HG02938 (cell line): Measurements from ENCODE around the gene ELAVL1.
A peak's percentile ranks its signal among the peaks of the same experiment; 100 is the strongest.
"Not testable (repeated sequence)": the region's sequence is repeated elsewhere in the genome, so short reads cannot be mapped to it uniquely, and the experiment has no call there.

Experiments
- ATAC-seq: cut with Tn5 transposase; IDR thresholded peaks from one replicate; pipeline ENCODE4 v1.9.1; 2021; ENCODE audit warnings: mild to moderate bottlenecking, moderate library complexity; ENCODE audit not compliant: unreplicated experiment

Gene ELAVL1

DNA sequence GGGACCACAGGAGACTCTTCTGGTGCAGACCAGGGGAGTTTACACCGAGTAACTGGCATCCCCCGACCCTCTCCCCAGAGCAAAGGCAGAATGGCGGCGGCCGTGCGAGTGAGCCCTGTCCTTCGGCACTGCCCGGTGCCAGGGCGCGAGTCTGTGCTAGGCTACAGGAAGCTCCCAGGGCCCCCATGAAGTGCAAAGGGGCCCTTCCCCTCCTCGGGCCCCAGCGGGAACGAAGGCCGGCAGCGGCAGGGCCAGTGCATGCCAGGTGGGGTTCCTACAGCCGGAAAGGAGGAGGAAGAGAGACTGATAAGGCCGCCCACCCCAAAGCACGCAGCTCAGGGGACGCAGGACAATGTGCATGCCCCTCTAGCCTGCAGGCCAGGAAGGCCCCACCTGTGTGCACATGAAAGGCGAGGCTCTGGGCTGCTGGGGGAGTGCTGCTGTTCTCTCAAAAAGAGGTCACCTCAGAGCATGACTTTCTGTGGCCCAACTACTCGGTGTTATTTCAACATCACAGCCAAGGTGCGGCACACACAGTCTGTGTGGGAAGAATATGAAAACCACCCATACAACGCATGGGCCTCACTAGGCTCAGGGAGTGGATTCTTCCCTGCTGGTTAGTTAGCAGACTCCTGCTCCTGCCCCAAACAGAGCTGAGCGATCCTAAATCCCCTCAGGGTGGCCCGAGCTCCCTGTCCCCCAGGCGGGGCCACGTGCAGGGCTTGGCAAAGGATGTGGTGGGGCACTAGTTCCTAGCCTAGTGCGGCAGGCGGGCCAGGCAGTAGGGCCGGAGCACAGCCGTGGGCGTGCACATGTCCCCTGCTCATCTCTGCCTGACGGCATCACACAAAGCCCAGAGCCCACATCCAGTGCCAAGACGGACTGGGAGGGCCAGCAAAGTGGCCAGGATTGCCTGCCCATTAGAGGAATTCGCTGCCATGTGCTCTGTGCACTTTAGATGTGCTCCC is 33.6 kb downstream of the ELAVL1 start:
- ATAC-seq, result no peak

DNA sequence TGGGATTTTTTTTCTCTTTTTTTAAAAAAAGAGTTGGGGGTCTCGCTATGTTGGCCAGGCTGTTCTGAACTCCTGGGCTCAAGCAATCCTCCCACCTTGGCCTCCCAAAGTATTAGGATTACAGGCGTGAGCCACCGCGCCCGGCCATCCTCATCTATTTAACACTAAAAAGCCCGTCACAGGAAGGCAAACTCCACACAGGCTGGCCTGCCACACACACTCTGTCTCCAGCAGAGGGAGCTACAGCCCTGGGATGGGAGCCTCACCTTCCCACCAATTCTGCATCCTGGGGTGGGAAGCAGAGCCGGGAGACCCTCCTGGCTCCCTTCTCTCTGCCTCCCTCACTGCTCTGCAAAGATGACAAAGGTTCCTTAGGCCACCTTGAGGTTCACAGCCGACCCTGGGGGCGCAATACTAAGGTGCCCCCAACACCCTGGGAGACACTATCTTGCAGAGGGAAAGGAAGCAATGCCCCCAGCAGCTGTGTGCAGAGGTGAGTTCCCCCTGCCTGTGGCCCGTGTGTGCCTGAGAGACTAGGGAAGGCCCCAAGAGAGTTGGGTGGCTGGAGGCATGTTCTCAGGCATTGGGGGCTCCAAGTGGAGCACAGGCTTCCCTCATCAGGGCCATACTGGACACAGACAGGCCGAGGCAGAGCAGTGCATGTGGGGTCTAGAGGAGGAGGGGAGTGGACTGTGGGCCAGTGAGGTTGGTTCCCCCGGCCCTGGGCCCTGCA is 34.6 kb downstream of the ELAVL1 start:
- no peak for ATAC-seq

DNA sequence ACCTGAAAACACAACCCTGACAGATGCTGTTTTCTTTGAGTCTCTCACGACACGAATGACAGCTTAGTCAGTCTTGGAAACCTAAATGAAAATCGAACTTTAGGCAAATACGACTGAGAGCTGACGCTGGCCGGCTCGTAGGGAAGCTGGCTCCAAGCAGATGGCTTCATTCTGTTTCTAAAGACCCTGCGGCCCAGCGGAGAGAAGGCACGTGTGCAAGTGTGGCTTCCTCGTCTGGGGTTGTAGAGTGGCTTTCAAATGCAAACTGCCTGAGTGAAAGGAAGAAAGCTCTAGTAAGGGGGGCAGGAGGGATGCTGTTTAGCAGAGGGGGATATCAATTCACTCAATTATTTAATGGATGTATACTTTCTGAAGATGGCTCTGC is 35.9 kb downstream of the ELAVL1 start:
- no peak for ATAC-seq

DNA sequence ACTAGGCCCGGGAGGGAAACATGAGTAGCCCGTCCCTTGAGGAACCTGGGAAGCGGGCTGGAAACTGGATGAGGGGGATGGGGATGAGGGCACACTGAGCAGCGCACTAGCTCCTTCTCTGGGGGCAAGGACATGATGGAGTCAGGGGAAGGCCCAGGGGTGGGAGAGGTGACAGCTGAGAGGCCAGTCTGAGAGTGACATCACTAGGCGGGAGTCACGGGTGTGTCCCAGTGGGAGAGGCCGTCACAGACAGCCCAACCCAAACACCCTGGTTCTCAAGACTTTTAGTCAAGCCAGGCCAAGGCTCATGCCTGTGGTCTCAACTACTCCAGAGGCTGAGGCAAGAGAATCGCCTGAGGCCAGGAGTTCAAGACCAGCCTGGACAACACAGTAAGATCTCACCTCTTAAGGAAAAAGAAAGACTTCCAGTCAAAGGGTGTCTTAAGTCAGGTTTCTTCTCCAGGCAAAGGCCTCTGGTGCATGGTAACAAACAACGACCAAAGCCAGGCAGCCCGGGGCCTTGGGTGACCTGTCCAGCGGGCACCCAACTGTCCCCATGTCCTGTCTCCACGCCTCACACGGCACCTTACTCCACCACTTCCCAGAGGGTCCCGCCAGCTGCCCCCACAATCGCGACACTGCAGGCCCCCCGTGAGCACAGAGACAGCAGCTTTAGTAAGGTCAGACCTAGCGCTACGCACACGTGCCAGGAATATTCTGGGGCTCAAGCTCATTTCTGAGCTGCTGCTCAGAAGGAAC is 36.5 kb downstream of the ELAVL1 start:
- no peak for ATAC-seq

DNA sequence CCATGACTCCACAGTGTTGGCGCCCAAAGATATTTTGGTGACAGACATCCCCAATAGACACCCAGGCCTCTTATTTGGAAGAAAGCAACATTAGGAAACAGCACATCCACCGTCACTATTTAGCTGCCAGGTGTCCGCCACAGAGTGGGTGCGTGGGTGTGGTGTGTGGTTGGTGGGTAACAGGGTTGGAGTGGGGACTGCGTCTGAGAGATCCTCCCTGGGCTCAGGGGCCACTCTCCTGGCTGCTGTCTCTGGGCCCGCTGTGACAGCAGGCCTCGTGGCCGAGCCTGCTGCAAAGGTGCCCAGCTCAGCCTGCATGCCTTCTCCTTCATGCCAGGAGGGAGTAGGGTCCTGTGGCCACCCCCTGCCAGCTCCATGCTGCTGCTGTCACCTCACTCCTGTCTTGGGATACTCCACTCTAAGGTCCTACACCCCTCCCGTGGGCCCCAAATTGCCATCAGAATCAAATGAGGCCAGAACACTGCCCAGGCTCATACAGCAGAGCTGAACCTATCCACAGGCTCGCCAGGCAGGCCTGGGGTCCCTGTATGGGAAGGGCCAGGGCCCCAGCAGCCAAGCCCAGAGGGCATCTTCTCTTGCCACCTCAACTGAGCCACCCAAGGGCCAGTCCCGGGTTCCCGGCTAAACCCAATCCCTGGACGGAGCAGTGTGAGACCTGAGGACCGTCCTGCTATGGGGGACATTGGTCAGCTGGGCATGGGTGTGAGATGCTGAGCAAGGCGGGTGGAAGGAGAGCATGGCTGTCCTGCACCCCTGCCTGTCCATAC is 37.2 kb downstream of the ELAVL1 start:
- ATAC-seq, result no peak

DNA sequence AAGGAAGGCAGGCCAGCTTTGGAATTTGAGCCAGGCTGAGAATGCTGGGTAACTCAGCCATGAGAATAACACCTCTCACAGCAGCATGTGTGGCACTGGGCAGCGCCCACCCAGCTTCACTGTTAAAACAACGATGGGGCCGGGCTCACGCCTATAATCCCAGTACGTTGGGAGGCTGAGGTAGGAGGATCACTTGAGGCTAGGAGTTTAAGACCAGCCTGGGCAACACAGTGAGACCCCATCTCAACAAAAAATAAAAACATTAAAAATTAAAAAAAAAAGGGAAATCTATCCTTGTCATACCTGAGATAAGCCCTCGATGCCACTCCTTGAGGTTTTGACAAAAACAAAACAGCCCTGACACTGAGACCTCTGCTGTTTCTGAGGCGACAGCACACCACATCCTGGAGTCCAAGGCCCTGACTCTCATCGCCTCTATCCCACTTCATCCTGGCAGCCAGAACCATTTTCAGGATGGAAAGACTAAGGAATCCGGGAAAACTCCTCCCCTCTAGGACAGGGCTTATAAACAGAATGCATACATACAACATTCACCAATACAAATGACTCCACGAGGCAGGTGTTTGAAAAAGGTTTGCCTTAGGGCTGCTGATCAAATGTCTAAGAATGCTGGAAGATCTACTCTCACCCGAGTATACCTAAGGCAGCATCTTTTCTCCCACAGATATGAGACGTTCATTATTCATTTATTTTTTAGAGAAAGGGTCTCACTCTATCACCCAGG is 39.3 kb downstream of the ELAVL1 start:
- ATAC-seq, result no peak

DNA sequence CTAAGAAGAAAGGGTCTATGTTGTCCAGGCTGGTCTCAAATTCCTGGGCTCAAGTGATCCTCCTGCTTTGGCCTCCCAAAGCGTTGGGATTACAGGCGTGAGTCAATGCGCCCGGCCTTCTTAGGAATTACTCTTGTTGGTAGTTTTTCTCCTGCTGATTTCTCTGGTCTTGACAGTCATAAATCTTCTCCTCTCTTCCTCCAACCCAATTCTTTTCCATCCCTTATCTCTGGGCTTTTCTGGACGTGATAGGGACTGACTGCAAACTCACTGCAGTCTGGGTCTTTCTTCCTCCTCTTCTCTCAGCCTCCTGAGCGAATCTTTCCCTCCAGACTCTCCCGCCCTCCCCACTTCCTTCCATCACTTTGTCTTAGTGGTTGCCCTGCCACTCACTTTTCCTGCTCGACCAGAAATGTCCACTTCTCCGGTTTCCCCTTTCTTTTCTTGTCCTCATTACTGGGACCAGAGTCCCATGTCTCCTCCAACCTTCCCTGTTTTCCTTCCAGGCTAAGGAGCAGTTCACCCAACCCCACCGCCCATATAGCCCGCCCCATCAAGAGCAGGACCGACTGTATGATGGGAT is 40.1 kb downstream of the ELAVL1 start:
- ATAC-seq, result no peak

DNA sequence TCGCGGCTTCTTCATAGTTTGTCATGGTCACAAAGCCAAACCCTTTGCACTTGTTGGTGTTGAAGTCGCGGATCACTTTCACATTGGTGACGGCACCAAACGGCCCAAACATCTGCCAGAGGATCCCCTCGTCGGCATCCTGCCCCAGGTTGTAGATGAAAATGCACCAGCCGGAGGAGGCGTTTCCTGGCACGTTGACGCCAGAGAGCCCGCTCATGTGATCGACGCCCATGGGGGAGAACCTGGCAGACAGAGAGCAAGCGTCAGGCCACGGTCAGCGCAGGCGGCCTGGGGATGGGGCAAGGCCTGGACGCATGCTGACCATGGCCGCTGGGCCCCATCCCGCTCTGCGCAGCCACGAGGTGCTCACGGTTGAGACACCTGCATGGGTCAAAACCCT is 41.9 kb downstream of the ELAVL1 start:
- ATAC-seq, result no peak

DNA sequence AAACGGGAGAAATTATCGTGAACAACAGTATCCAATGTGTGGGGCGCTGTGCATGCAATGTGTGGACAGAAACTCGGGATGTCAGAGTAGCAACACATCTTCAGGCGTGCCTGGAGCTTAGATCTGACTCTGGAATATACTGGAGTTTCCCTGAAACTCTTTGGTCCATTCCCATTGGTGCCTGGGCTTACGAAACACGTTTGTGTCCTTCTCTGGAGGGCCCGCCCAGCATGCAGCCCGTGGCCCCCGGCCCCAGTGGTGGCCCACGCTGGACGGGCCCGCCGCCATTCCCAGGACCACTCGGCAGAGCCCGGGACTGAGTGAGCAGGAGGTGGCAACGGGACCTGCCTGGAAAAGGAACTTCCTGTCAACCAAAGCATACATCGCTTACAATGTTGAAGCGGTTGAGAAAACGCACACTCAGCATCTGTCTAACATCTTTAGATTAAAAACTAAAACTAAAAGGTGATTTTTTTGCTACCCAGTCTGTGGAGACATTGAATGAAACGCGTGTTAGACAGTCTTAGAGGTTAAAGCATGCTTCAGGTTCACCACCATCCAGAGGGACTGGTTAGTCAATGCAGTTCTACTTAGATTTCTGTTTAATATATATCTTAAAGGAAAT is 42.7 kb downstream of the ELAVL1 start:
- ATAC-seq, result no peak

DNA sequence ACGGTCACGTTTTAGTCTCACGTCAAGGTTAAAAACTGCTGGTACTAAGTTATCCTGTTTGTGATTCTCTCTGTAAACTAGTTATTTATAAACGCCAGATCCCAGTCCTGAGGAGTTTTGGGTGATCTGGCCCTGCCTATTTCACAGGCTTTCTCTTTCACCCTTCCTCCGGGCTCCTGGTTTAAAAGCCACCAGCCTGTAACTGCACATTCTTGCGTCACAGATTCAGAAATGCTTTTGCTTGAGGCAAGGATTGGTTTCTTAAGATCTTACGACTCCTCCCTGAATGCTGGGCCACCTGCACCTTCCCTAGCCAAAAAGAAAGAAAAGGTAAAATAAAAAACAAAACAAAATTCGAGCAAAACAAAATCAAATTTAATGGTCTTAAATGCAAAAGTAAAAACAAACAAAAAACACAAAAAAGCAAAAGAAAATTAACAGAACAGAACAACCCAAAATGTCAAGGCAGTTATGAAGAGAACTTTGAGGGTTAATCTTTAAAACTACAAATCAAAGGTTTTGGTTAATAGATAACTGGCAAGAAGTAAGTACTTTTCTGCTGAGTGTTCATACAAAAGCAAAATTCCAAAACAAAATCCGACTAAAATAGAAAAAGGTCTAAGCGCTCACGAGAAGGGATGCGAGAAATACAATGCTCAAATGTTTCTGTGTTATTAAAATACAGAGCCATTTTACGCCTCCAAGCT is 43.4 kb downstream of the ELAVL1 start:
- ATAC-seq, result no peak

DNA sequence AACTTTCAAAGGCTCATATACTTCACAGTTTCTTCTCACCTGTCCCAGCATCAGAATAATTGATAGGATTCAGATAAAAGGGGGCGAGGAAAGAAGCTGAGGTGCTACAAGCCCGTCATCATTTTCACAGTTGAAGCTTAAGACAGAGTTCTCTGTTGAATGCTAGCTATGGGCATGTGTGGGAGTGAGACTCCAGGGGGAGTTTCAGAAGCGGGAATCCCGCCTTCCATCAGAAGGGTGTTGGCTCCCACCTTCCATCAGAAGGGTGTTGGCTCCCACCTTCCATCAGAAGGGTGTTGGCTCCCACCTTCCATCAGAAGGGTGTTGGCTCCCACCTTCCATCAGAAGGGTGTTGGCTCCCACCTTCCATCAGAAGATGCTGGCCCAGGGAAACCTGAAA is 44.4 kb downstream of the ELAVL1 start:
- not testable (repeated sequence) for ATAC-seq

DNA sequence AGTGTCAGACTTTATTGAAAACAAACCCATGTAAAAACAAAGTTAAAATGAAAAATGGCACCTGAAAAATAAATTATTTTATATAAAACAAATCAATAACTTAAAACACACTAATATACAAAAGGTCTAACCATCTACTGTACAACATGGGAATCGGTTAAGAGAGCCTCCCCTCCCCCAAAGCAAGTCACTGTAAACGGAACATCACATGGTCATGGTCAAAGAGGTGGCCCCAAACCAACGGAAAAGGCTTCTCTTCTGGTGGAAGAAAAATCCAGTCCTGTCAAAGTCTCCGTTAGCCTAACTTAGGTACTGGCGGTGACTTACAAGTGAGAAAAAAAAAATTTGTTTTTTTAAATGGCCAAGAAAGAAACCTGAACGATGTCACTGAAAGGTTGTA is 46.2 kb downstream of the ELAVL1 start:
- no peak for ATAC-seq

DNA sequence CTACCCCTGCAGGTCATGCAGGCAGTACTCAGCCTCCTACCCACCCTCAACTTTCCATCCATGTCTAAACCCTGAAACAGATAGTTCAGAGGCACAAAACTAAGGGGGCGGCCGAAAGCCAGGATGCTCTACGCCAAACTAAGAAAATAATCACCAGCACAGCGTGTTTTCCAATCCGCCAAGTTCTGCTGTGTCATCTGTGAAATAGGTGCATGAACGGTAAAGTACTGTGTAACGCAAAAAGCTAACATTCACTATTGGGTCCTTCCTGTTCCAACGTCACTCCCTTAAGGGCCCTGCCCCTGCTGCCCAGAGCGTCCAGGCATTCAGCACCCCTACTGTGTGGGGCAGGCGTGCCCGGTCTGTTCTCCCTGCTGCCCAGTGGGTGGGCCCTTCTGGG is 49.7 kb downstream of the ELAVL1 start:
- no peak for ATAC-seq

DNA sequence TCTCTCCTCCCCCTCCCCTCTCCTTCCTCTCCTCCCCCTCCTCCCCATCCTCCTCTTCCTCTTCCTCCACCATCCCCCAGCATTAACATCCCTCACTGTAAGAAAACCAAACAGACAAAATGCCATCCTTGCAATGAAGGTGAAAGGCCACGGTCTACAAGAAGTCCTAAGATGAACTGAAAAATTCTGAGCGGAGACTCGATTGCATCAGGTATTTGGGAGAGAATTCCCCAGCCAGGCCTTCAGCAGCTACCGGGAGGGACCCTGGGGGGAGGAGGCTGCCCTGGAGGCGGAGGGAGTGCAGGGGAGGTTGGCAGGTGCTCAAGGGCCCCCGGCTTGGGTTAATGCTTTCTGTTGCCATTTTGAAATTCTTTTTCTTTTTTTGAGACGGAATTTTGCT is 51.9 kb downstream of the ELAVL1 start:
- ATAC-seq, result no peak

DNA sequence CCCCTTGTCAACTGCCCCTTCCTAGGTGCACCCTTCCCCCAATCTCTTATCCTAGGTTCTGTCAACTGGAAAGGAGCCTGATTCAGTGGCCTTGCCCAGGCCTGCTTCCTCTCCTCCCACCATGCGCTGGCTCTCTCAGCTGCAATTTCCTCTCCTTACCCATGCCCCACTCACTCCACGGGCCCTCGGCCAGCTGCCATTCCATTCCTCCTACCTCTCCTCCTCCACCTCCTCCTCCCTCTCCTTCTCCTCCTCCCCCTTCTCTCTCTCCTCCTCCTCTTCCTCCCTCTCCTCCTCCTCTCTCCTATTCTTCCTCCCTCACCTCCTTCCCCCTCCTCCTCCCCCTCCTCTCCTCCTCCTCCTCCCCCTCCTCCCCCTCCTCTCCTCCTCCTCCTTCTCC is 52.4 kb downstream of the ELAVL1 start:
- no peak for ATAC-seq

DNA sequence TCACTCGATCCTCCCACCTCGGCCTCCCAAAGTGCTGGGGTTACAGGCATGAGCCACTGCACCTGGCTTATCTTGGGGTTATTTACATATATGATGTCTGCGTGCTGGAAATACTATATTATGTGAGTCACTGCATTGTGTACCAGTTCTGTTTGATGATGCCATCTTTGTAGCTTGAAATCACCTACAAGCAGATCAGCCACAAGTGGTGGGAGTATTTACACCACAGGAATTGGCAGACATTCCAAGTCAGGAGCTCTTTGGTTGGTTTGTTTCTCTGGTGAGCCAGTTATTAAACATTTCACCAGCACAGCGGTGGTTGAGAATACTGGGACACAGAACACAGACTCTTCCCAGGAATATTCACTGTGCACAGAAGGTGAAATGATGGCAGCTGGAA is 57.5 kb downstream of the ELAVL1 start:
- no peak for ATAC-seq

DNA sequence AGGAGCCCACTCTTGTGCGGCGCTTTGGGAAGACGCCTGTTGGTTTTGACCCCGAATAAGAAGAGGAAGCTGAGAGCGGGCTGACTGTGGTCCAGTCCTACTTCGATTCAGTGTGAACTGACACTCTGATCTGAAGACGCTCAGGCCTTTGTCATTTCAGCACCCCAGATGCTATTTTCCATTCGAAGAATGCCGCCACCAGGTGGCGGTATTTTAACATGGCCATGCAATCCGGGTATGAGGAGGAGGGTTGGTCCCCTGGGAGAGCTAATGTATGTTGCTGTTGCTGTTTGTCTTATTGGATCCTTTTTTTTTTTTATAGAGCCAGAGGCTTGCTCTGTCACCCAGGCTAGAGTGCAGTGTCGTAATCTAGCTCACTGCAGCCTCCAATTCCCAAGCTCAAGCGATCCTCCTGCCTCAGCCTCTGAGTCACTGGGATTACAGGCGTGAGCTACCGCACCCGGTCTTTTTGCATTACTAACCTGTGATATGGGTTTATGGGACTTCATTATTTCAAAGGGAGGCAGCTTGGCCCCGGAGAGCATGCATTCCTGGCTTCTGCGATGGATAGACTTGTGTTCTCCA is 61.2 kb downstream of the ELAVL1 start:
- peak; percentile 26 for ATAC-seq
